CD8-positive, alpha-beta memory T cell (primary cell): ENCODE results near the gene DUSP1. TPM values are rescaled to one million over a fixed set of nuclear protein-coding genes. Genes with fewer than 3 reads are reported as not detected.
"Not testable (repeated sequence)": the region's sequence is repeated elsewhere in the genome, so short reads cannot be mapped to it uniquely, and the experiment has no call there.

Source experiments
- CTCF ChIA-PET: fragments of 350-600 bp; sonication (Branson Sonifier 250); formaldehyde crosslinking; loops from one replicate; lab custom pipeline; 2021; ENCODE audit warnings: antibody characterized with exemption; lab: Charles Lee
- POLR2A ChIA-PET: fragments of 350-600 bp; sonication (Branson Sonifier 250); formaldehyde crosslinking; loops from one replicate; lab custom pipeline; 2021; ENCODE audit warnings: antibody characterized with exemption; lab: Charles Lee
- DNase-seq, 5 donors: peaks; one replicate each; pipeline versions ENCODE4 v3.0.0 to v3.0.0-alpha.2; 2020 to 2022; ENCODE audit warnings: mixed read lengths in 1 of 5
- H3K27ac ChIP-seq: one replicate; pipeline ENCODE4 v1.7.0; 2013; ENCODE audit warnings: low read depth, mild to moderate bottlenecking, low read length, moderate library complexity
- H3K27me3 ChIP-seq: 2 replicates; pipeline ENCODE4 v1.7.0; 2013; ENCODE audit warnings: low read length, mild to moderate bottlenecking; ENCODE audit not compliant: insufficient read depth, poor library complexity, severe bottlenecking
- H3K36me3 ChIP-seq: 2 replicates; pipeline ENCODE4 v1.7.0; 2013; ENCODE audit warnings: mild to moderate bottlenecking, low read length, moderate library complexity; ENCODE audit not compliant: insufficient read depth
- H3K4me1 ChIP-seq: 2 replicates; pipeline ENCODE4 v1.7.0; 2013; ENCODE audit warnings: mild to moderate bottlenecking, low read length, moderate library complexity; ENCODE audit not compliant: insufficient read depth
- H3K4me3 ChIP-seq: 2 replicates; pipeline ENCODE4 v1.7.0; 2013; ENCODE audit warnings: mild to moderate bottlenecking, low read length
- H3K9me3 ChIP-seq: 2 replicates; pipeline ENCODE4 v1.7.0; 2013; ENCODE audit warnings: mild to moderate bottlenecking, low read length
- H3K27ac Mint-ChIP-seq, 8 donors: one replicate each; pipeline ENCODE4 v1.8.0; 2020 to 2021; ENCODE audit warnings: mixed read lengths in 8 of 8, mild to moderate bottlenecking in 6 of 8, inconsistent platforms in 3 of 8, moderate library complexity in 3 of 8
- H3K27me3 Mint-ChIP-seq, 2 donors: one replicate each; pipeline ENCODE4 v1.8.0; 2020 to 2021; ENCODE audit warnings: mixed read lengths in 2 of 2, mild to moderate bottlenecking in 1 of 2, moderate library complexity in 1 of 2
- H3K36me3 Mint-ChIP-seq, 3 donors: one replicate each; pipeline ENCODE4 v1.8.0; 2020 to 2021; ENCODE audit warnings: mixed read lengths in 3 of 3, inconsistent platforms in 1 of 3, mild to moderate bottlenecking in 1 of 3
- H3K4me1 Mint-ChIP-seq, 3 donors: one replicate each; pipeline ENCODE4 v1.8.0; 2020 to 2021; ENCODE audit warnings: mixed read lengths in 3 of 3, inconsistent platforms in 1 of 3, mild to moderate bottlenecking in 1 of 3
- H3K4me3 Mint-ChIP-seq, 7 donors: one replicate each; pipeline ENCODE4 v1.8.0; 2020 to 2021; ENCODE audit warnings: mixed read lengths in 7 of 7, mild to moderate bottlenecking in 6 of 7, moderate library complexity in 4 of 7, inconsistent platforms in 2 of 7
- H3K9me3 Mint-ChIP-seq, 5 donors: one replicate each; pipeline ENCODE4 v1.8.0; 2020 to 2022; ENCODE audit warnings: mixed read lengths in 5 of 5, mild to moderate bottlenecking in 3 of 5, moderate library complexity in 2 of 5, inconsistent platforms in 1 of 5
- polyA plus RNA-seq: library from polyadenylated mRNA; unstranded; fragments of 300-500 nt; fragmentation: Illumina TruSeq; gene quantifications from one replicate; pipeline ENCODE4 v1.2.3, GENCODE V29; 2021
- total RNA-seq, 2 experiments: library from RNA; stranded (reverse); gene quantifications; one replicate each; pipeline ENCODE4 v1.2.3, GENCODE V29; 2021

The DUSP1 gene
- total and polyA plus RNA-seq, 3 experiments from 2014 or later = 9.4 to 1,007 (median 10.9) TPM

- H3K4me3 Mint-ChIP-seq, H3K36me3 ChIP-seq, H3K4me3 ChIP-seq, H3K27ac ChIP-seq, POLR2A ChIA-PET, H3K27me3 ChIP-seq, H3K36me3 Mint-ChIP-seq, H3K27me3 Mint-ChIP-seq, DNase-seq, H3K9me3 ChIP-seq, H3K9me3 Mint-ChIP-seq: not testable (repeated sequence)
- CTCF ChIA-PET = interaction anchor here (1.6 kb wide), 1 partner anchor 39 kb away, joined by 6 read pairs; no protein-coding TSS in a partner anchor
- Mint-ChIP-seq H3K27ac (peak overlapping the region in 1 of 8 donors; percentile 75), H3K4me1 (peaks cover 13 to 19% (median 14%) of the 10 kb centered on the region in 3 donors)
- H3K4me1 ChIP-seq = peaks cover 11% of the 10 kb centered on the region
Measured at GRCh38 chr5:172810996-172811395, 40.0 kb upstream of the DUSP1 start.

DNA sequence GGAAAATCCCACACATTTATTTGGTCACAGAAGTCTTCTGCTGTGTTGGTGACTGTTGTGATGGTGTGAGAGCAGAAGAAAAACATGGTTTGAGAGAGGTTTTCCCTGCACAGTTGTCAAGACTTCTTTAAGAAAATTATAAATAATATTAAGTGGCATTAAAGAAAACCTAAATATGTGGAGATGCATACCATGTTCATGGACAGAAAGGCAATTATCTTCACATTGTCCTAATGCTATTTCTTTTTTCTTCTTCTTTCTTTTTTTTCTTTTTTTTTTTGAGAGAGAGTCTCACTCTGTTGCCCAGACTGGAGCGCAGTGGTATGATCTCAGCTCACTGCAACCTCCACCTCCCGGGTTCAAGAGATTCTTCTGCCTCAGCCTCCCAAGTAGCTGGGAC lies 38.8 kb upstream of the DUSP1 start:
- Histone ChIP-seq H3K4me3 (no peak overlapping the region), H3K9me3 (no peaks in the 10 kb centered on the region), H3K27me3 (no peaks in the 10 kb centered on the region), H3K36me3 (no peaks in the 10 kb centered on the region), H3K4me1 (peaks cover 11% of the 10 kb centered on the region), H3K27ac (no peak overlapping the region)
- ChIA-PET CTCF (interaction anchor here (1.6 kb wide), 1 partner anchor 38 kb away, joined by 6 read pairs; no protein-coding TSS in a partner anchor), POLR2A (interaction anchor here (0.6 kb wide), 1 partner anchor 102 kb away, joined by 4 read pairs; no protein-coding TSS in a partner anchor)
- Mint-ChIP-seq H3K36me3 (no peaks in the 10 kb centered on the region), H3K9me3 (no peaks in the 10 kb centered on the region), H3K27me3 (no peaks in the 10 kb centered on the region), H3K4me1 (peaks cover 13 to 19% (median 14%) of the 10 kb centered on the region in 3 donors), H3K27ac (peak overlapping the region in 1 of 8 donors; percentile 72), H3K4me3 (no peak overlapping the region)
- DNase-seq = no peak

DNA sequence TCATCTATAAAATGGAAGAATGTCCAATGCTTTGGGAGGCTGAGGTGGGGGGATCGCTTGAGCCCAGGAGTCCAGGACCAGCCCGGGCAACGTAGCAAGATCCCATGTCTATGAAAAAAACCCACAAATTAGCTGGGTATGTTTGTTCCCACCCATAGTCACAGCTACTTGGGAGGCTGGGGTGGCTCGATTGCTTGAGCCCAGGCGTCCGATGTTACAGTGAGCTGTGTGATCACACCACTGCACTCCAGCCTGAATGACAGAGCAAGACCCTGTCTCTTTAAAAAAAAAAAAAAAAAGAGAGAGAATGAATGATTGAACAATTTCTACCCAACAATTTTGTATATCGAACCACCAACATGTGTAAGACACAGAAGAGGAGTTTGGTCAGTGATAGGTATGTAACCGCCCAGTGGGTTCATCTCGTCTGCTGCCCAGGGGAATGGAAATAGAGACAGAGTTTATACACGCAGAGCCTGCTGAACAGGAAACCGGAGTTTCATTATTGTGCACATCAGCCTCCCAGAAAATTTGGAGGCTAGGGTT lies 36.8 kb upstream of the DUSP1 start:
- H3K4me1 Mint-ChIP-seq = peaks cover 13 to 19% (median 14%) of the 10 kb centered on the region in 3 donors
- peak overlapping the region; percentile 27 to 90 (median 81) for H3K4me3 Mint-ChIP-seq
- H3K36me3 Mint-ChIP-seq = no peaks in the 10 kb centered on the region
- no peaks in the 10 kb centered on the region for H3K9me3 Mint-ChIP-seq
- peak overlapping the region; percentile 83 to 97 (median 95) for H3K27ac Mint-ChIP-seq
- ChIA-PET POLR2A (interaction anchor here (1.1 to 2.3 kb wide), 4 partner anchors 10 to 43 kb away, joined by 5 to 21 read pairs (median 10); partner anchors contain the start of gene DUSP1), CTCF (interaction anchor here (0.7 to 1.2 kb wide), 6 partner anchors 19 to 98 kb away, joined by 3 to 5 read pairs (median 4); no protein-coding TSS in a partner anchor)
- Histone ChIP-seq H3K27ac (peak overlapping the region; percentile 76), H3K9me3 (no peaks in the 10 kb centered on the region), H3K36me3 (no peaks in the 10 kb centered on the region), H3K4me1 (peaks cover 11% of the 10 kb centered on the region), H3K4me3 (peak overlapping the region; percentile 59), H3K27me3 (no peaks in the 10 kb centered on the region)
- no peak for DNase-seq
- H3K27me3 Mint-ChIP-seq = no peaks in the 10 kb centered on the region

DNA sequence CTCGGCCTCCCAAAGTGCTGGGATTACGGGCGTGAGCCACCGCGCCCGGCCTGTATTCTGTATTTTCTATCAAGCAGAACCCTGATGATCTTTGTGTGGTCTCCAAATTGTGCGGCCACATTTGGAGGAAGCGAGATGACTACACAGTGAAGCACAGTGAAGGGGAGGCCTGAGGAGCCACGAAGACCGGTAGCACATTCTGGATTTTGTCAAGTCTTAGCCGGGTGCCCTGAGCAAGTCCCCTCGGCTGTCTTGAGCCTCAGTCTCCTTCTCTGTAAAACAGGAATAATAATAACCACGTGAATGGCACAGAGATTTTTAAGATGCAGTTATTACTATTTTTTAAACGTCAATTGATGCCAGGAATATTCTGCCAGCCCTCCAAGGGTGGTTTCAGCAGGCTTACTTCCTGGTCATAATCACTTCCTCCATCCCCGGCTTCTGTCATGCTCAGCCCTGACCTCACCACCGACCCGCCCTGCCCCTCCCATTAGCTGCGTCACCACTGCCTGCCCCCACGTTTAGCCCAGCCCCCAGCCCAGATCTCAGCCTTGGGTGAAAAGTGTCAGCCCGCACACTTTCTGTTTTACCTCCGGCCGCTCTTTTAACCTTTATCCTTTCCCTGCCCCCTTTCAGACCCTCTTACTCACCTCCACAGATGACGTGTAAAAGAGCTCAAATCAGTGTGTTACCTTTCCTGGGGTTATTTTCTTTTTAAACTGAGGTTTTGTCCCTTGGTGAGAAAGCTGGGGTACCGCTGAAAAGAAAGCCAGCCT lies 36.1 kb upstream of the DUSP1 start:
- Histone ChIP-seq H3K4me1 (peaks cover 11% of the 10 kb centered on the region), H3K4me3 (peak overlapping the region; percentile 59)
- POLR2A ChIA-PET = interaction anchor here (0.6 to 2.3 kb wide), 5 partner anchors 9 to 42 kb away, joined by 5 to 21 read pairs (median 12); partner anchors contain the start of gene DUSP1

GRCh38 chr5:172805736-172806255 lies 34.8 kb upstream of the DUSP1 start:
- Mint-ChIP-seq H3K27me3 (no peaks in the 10 kb centered on the region), H3K4me1 (peaks cover 13 to 19% (median 14%) of the 10 kb centered on the region in 3 donors), H3K4me3 (peak overlapping the region in 2 of 7 donors; percentile 29 to 30), H3K9me3 (no peaks in the 10 kb centered on the region), H3K36me3 (no peaks in the 10 kb centered on the region), H3K27ac (peak overlapping the region in 6 of 8 donors; percentile 34 to 90 (median 81))
- H3K9me3 ChIP-seq = no peaks in the 10 kb centered on the region
- H3K4me1 ChIP-seq = peaks cover 11% of the 10 kb centered on the region
- H3K4me3 ChIP-seq = no peak overlapping the region
- H3K27me3 ChIP-seq = no peaks in the 10 kb centered on the region
- no peak for DNase-seq
- no peaks in the 10 kb centered on the region for H3K36me3 ChIP-seq
- POLR2A ChIA-PET = no interaction called here
- CTCF ChIA-PET = interaction anchor here (1.3 to 1.7 kb wide), 2 partner anchors 33 to 89 kb away, joined by 3 to 4 read pairs; no protein-coding TSS in a partner anchor
- peak overlapping the region; percentile 11 for H3K27ac ChIP-seq

More for the DNA sequence above, 36.1 kb upstream of the DUSP1 start:
- Histone ChIP-seq H3K36me3 (no peaks in the 10 kb centered on the region), H3K27me3 (no peaks in the 10 kb centered on the region), H3K27ac (peak overlapping the region; percentile 76), H3K9me3 (no peaks in the 10 kb centered on the region)
- peak; percentile 56 to 91 (median 80) for DNase-seq
- peak overlapping the region; percentile 83 to 97 (median 95) for H3K27ac Mint-ChIP-seq
- peaks cover 13 to 19% (median 14%) of the 10 kb centered on the region in 3 donors for H3K4me1 Mint-ChIP-seq
- no peaks in the 10 kb centered on the region for H3K27me3 Mint-ChIP-seq
- H3K4me3 Mint-ChIP-seq = peak overlapping the region; percentile 13 to 90 (median 81)
- H3K36me3 Mint-ChIP-seq = no peaks in the 10 kb centered on the region
- CTCF ChIA-PET = interaction anchor here (0.7 to 1.3 kb wide), 7 partner anchors 18 to 99 kb away, joined by 3 to 5 read pairs (median 3); no protein-coding TSS in a partner anchor
- H3K9me3 Mint-ChIP-seq = no peaks in the 10 kb centered on the region

DNA sequence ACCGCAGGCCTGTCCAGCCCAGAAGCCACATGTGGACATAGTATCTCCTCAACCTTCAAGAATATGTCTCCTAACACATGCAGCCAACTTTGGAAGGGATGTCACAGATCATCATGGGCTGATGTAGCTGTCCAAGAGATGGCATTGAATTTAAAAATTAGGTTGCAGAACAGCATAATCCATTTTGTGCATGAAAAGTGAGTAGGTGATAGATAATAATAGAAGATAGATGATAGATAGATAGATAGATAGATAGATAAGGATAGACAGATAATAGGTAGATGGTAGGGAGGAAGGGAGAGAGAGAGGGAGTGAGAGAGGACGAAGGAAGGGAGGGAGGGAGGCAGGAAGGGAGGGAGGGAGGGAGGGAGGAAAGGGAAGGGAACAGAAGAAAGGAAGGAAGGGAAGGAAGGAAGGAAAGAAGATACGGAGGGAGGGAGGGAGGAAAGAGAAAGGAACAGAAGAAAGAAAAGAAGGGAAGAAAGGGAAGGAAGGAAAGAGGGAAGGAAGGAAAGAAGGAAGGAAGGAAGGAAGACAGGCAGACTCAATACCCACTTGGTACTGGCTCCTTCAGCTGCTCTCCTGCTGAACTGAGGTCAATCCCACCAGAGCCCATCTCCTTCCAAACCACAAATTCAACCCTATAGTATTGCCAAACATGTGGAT lies 34.2 kb upstream of the DUSP1 start:
- H3K4me1 ChIP-seq = peaks cover 11% of the 10 kb centered on the region
- ChIA-PET CTCF (interaction anchor here (1.7 kb wide), 1 partner anchor 33 kb away, joined by 4 read pairs; no protein-coding TSS in a partner anchor), POLR2A (no interaction called here)
- H3K4me3 Mint-ChIP-seq = no peak overlapping the region
- peak overlapping the region in 6 of 8 donors; percentile 21 to 80 (median 52) for H3K27ac Mint-ChIP-seq
- H3K9me3 Mint-ChIP-seq = no peaks in the 10 kb centered on the region
- H3K27me3 Mint-ChIP-seq = no peaks in the 10 kb centered on the region
- H3K27ac ChIP-seq = no peak overlapping the region
- no peak for DNase-seq
- no peaks in the 10 kb centered on the region for H3K36me3 ChIP-seq
- no peaks in the 10 kb centered on the region for H3K9me3 ChIP-seq
- peaks cover 13 to 19% (median 14%) of the 10 kb centered on the region in 3 donors for H3K4me1 Mint-ChIP-seq
- H3K27me3 ChIP-seq = no peaks in the 10 kb centered on the region
- H3K4me3 ChIP-seq = no peak overlapping the region
- H3K36me3 Mint-ChIP-seq = no peaks in the 10 kb centered on the region

GRCh38 chr5:172802567-172803176 lies 31.7 kb upstream of the DUSP1 start:
- H3K4me1 ChIP-seq = peaks cover 9% of the 10 kb centered on the region
- no peaks in the 10 kb centered on the region for H3K9me3 Mint-ChIP-seq
- H3K9me3 ChIP-seq = no peaks in the 10 kb centered on the region
- H3K4me3 Mint-ChIP-seq = peak overlapping the region in 1 of 7 donors; percentile 5
- peak overlapping the region in 3 of 8 donors; percentile 48 to 53 (median 52) for H3K27ac Mint-ChIP-seq
- DNase-seq = no peak
- ChIA-PET CTCF (interaction anchor here (2.1 kb wide), 1 partner anchor 30 kb away, joined by 5 read pairs; no protein-coding TSS in a partner anchor), POLR2A (no interaction called here)
- peak overlapping the region; percentile 45 for H3K27ac ChIP-seq
- no peaks in the 10 kb centered on the region for H3K27me3 Mint-ChIP-seq
- H3K36me3 Mint-ChIP-seq = no peaks in the 10 kb centered on the region
- H3K27me3 ChIP-seq = no peaks in the 10 kb centered on the region
- no peaks in the 10 kb centered on the region for H3K36me3 ChIP-seq
- H3K4me3 ChIP-seq = no peak overlapping the region
- peaks cover 15 to 21% (median 21%) of the 10 kb centered on the region in 3 donors for H3K4me1 Mint-ChIP-seq
